CMK (cell line): ENCODE data around the gene GPI.
"Not testable (repeated sequence)": the region's sequence is repeated elsewhere in the genome, so short reads cannot be mapped to it uniquely, and the experiment has no call there.

Source experiments
- DNase-seq: peaks from one replicate; pipeline ENCODE4 v3.0.0-alpha.2; 2010; ENCODE audit warnings: low read depth

Gene GPI

GRCh38 chr19:34364830-34365462, at the start of gene GPI:
GPI (plus strand) TSS chr19:34365196; CDS start chr19:34365267, 71 bp downstream.
- peak; percentile 49 for DNase-seq

DNA sequence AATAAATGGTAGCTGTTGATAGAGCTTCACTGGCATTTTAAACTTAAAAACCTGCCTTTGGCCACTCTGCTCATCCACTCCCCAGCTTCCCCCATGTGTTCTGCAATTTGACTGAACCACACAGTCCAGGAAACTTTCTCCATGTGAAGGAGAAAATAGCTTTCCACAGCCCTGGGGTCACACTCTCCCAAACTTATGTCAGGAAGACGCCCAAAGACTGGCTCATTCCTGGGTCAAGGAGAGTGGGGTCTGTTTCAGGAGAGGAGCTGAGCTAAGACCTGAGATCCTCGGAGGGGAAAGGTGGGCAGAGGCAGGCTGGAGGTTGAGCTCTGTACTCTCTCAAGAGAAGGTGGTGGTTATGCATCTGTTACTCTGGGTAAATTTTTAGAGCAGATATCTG, 48.7 kb upstream of the GPI start:
- DNase-seq = no peak

- DNase-seq = no peak
These were observed 48.2 kb upstream of the GPI start for GRCh38 chr19:34316741-34317301.

- no peak for DNase-seq
These were observed 47.6 kb upstream of the GPI start for GRCh38 chr19:34317311-34317927.

- DNase-seq = no peak
These were observed 45.8 kb upstream of the GPI start for GRCh38 chr19:34319230-34319585.

DNA sequence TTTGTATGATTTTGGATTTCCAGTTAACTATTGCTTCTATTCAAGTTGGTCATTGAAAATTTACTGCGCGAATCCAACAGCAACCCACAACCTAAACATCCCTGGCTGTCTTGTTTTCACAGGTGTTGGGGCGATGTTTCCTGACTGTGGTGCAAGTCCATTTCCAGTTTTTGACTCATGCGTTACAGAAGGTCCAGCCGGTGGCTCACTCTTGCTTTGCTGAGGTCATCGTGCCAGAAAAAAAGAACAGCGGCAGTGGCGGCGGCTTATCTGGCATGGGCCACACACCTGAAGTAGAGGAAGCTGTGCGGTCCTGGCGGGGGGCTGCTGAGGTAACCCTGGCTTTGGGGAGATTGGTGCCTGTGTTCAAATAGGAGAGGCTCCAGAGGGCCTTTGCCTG, 45.2 kb upstream of the GPI start:
- DNase-seq = no peak

- DNase-seq = no peak
These were observed 44.7 kb upstream of the GPI start for GRCh38 chr19:34320277-34320676.

- no peak for DNase-seq
These were observed 43.3 kb upstream of the GPI start for GRCh38 chr19:34321735-34322134.

GRCh38 chr19:34323433-34324204, 41.4 kb upstream of the GPI start:
- DNase-seq = no peak

GRCh38 chr19:34324320-34324719, 40.7 kb upstream of the GPI start:
- no peak for DNase-seq

DNA sequence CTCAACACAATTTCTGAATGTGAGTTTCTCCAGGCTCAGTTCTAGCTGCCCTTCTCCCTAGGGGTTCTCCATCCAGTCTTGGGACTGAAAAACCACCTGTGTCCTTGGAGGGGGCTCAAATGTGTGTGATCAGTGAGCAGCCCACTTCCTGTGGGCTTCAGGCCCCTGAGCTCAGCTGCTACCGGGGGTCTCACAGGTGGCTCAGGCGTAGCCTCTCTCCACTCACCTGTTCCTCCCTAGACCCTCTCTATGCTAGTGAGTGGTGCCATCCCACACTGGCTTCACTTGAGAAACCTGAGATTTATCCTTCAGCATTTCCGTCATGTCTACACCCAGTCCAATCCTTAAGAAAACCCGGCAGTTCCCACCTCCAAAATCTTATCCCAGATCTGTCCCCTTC, 39.8 kb upstream of the GPI start:
- no peak for DNase-seq

GRCh38 chr19:34325981-34326787, 38.8 kb upstream of the GPI start:
- no peak for DNase-seq

GRCh38 chr19:34327851-34328250, 37.1 kb upstream of the GPI start:
- no peak for DNase-seq

GRCh38 chr19:34328982-34329381, 36.0 kb upstream of the GPI start:
- no peak for DNase-seq

GRCh38 chr19:34330116-34330515, 34.9 kb upstream of the GPI start:
- no peak for DNase-seq

DNA sequence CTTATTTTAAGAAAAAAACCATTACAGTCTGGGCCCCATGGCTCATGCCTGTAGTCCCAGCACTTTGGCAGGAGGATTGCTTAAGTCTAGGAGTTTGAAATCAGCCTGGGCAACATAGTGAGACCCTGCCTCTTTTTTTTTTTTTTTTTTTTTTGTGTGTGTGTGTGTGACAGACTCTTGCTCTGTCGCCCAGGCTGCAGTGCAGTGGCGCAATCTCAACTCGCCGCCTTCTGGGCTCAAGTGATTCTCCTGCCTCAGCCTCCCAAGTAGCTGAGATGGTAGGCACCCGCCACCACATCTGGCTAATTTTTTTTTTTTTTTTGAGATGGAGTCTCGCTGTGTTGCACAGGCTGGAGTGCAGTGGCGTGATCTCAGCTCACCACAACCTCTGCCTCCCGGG, 34.4 kb upstream of the GPI start:
- not testable (repeated sequence) for DNase-seq

DNA sequence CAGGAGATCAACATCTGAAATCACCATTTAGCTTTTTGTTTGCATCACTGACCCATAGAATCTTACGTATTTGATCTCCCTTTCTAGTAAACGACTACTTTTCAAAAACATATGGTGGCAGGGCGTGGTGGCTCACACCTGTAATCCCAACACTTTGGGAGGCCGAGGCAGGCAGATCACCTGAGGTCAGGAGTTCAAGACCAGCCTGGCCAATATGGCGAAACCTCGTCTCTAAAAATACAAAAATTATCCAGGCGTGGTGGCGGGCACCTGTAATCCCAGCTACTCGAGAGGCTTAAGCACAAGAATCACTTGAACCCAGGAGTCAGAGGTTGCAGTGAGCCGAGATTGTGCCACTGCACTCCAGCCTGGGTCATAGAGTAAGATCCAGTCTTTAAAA, 33.4 kb upstream of the GPI start:
- DNase-seq = not testable (repeated sequence)

DNA sequence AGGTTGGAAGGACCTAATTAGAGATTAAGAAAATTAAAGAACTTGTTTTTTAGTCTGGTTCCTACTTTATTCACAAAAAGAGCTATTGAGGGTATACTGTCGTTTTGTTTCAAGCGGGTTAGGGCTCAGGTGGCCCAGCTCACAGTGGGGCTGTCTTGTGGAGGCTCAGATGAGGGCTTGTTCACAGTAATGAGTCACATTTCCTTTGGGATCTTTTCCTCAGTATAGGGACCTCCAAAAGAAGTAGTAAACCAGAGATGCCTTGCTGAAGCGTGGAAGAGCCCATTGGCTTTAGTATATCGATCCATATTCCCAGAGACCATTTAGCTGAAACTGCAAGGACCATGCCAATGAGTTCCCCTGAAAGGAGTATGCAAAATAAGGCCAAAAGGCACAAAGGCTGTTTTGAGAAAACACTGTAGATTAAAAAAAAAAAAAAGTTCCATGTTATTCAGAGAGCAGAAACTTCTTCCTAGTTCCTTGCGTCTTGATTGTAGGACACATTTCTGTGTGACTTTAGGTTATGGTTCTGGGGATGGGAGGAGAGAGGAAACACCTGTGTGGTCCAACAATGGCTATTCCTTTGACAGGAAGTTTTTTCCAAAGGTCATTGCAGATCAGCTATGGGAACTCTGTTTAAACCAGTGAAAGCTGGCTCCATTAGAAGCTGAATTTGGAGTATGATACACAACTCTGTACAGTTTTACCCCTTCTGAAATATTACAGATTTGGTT, 32.8 kb upstream of the GPI start:
- DNase-seq = no peak

GRCh38 chr19:34335914-34336313, 29.1 kb upstream of the GPI start:
- DNase-seq = no peak

- DNase-seq = no peak
These were observed 28.2 kb upstream of the GPI start for GRCh38 chr19:34336781-34337271.

- no peak for DNase-seq
These were observed 27.3 kb upstream of the GPI start for GRCh38 chr19:34337739-34338138.
